IMR-90 (cell line): ENCODE data around the gene PRSS33. TPM values are rescaled to one million over a fixed set of nuclear protein-coding genes. Genes with fewer than 3 reads are reported as not detected.

Experiments
- ATAC-seq: fragments of 200-7000 bp; cut with Tn5 transposase; 2 replicates; pipeline ENCODE4 v1.9.1; 2020; ENCODE audit warnings: low read depth, mild to moderate bottlenecking, moderate library complexity
- BruUV-seq: library from RNA; stranded (reverse); fragments of 400-500 nt; replicated peaks from 2 replicates; lab custom pipeline; 2021; lab: Mats Ljungman, UMichigan
- CTCF ChIA-PET: fragments of 300-600 bp; formaldehyde crosslinking; extraction: SDS; loops from one replicate; lab custom pipeline; 2021; ENCODE audit warnings: antibody characterized with exemption; lab: Yijun Ruan, JAX
- POLR2A ChIA-PET: fragments of 300-600 bp; sonication (Branson Sonifier 250); formaldehyde crosslinking; loops from one replicate; lab custom pipeline; 2022; ENCODE audit warnings: antibody characterized with exemption; ENCODE audit not compliant: unreplicated experiment; lab: Charles Lee
- DNase-seq: peaks from one replicate; pipeline ENCODE4 v3.0.0; 2013
- H2AFZ ChIP-seq: replicated peaks from 2 replicates; pipeline ENCODE3; 2013; ENCODE audit warnings: low read length, mild to moderate bottlenecking; ENCODE audit not compliant: poor library complexity
- H2AK5ac ChIP-seq: 2 replicates; pipeline ENCODE4 v1.6.1; 2013; ENCODE audit warnings: low read depth, low read length, inconsistent platforms
- H2AK9ac ChIP-seq: replicated peaks from 2 replicates; pipeline ENCODE3; 2013; ENCODE audit warnings: mild to moderate bottlenecking, low read depth, low read length, moderate library complexity; ENCODE audit not compliant: poor library complexity
- H2BK120ac ChIP-seq: 2 replicates; pipeline ENCODE4 v1.6.1; 2013; ENCODE audit warnings: low read depth, low read length, inconsistent platforms
- H2BK15ac ChIP-seq: 3 replicates; pipeline ENCODE4 v1.6.1; 2013; ENCODE audit warnings: low read depth, low read length, inconsistent platforms
- H2BK20ac ChIP-seq: 2 replicates; pipeline ENCODE4 v1.6.1; 2013; ENCODE audit warnings: low read depth, mild to moderate bottlenecking, inconsistent platforms, low read length, moderate library complexity
- H2BK5ac ChIP-seq: 2 replicates; pipeline ENCODE4 v1.6.1; 2013; ENCODE audit warnings: mild to moderate bottlenecking, low read depth, low read length, inconsistent platforms; ENCODE audit not compliant: poor library complexity, severe bottlenecking
- H3K14ac ChIP-seq: replicated peaks from 2 replicates; pipeline ENCODE4 v1.6.1; 2013; ENCODE audit warnings: low read depth, low read length, inconsistent platforms
- H3K18ac ChIP-seq: 2 replicates; pipeline ENCODE4 v1.6.1; 2013; ENCODE audit warnings: low read depth, low read length, control low read depth
- H3K23ac ChIP-seq: 2 replicates; pipeline ENCODE4 v1.6.1; 2013; ENCODE audit warnings: low read depth, low read length, inconsistent platforms
- H3K27ac ChIP-seq: 2 replicates; pipeline ENCODE4 v1.5.1; 2013; ENCODE audit warnings: mild to moderate bottlenecking, control low read depth, low read length; ENCODE audit not compliant: insufficient read depth
- H3K27me3 ChIP-seq: 2 replicates; pipeline ENCODE4 v1.6.1; 2013; ENCODE audit warnings: low read length; ENCODE audit not compliant: control insufficient read depth, insufficient read depth
- H3K36me3 ChIP-seq: 2 replicates; pipeline ENCODE4 v1.6.1; 2013; ENCODE audit warnings: low read length, mixed read lengths; ENCODE audit not compliant: control insufficient read depth, insufficient read depth
- H3K4ac ChIP-seq: 2 replicates; pipeline ENCODE4 v1.6.1; 2013; ENCODE audit warnings: low read depth, low read length, inconsistent platforms
- H3K4me1 ChIP-seq: 2 replicates; pipeline ENCODE4 v1.6.1; 2013; ENCODE audit warnings: low read length, mixed read lengths; ENCODE audit not compliant: control insufficient read depth, insufficient read depth
- H3K4me2 ChIP-seq: 2 replicates; pipeline ENCODE4 v1.6.1; 2013; ENCODE audit warnings: low read depth, mild to moderate bottlenecking, control low read depth, low read length, moderate library complexity
- H3K4me3 ChIP-seq: 2 replicates; pipeline ENCODE4 v1.5.1; 2013; ENCODE audit warnings: low read depth, mild to moderate bottlenecking, control low read depth, low read length, moderate library complexity; ENCODE audit not compliant: insufficient read depth
- H3K56ac ChIP-seq: 2 replicates; pipeline ENCODE4 v1.6.1; 2013; ENCODE audit warnings: low read length, inconsistent platforms; ENCODE audit not compliant: insufficient read depth; ENCODE audit errors: extremely low read depth
- H3K79me1 ChIP-seq, 2 experiments: 2 replicates each; pipeline ENCODE4 v1.6.1; 2013; ENCODE audit warnings: low read length in 2 of 2, inconsistent platforms in 1 of 2, low read depth in 1 of 2
- H3K9ac ChIP-seq: 2 replicates; pipeline ENCODE4 v1.6.1; 2013; ENCODE audit warnings: low read depth, low read length, control low read depth
- H3K9me1 ChIP-seq: 2 replicates; pipeline ENCODE4 v1.6.1; 2013; ENCODE audit warnings: low read length, inconsistent platforms; ENCODE audit not compliant: insufficient read depth
- H3K9me3 ChIP-seq: 2 replicates; pipeline ENCODE4 v1.6.1; 2013; ENCODE audit warnings: low read length; ENCODE audit not compliant: control insufficient read depth, insufficient read depth
- H4K20me1 ChIP-seq: 2 replicates; pipeline ENCODE4 v1.6.1; 2013; ENCODE audit warnings: low read length, inconsistent platforms; ENCODE audit not compliant: insufficient read depth
- H4K5ac ChIP-seq: 2 replicates; pipeline ENCODE4 v1.6.1; 2013; ENCODE audit warnings: mild to moderate bottlenecking, low read depth, low read length, control low read depth
- H4K8ac ChIP-seq, 2 experiments: 2 replicates each; pipeline ENCODE4 v1.6.1; 2013; ENCODE audit warnings: low read depth in 2 of 2, low read length in 2 of 2, control low read depth in 1 of 2, inconsistent platforms in 1 of 2
- H4K91ac ChIP-seq: 2 replicates; pipeline ENCODE4 v1.6.1; 2013; ENCODE audit warnings: low read depth, low read length, inconsistent platforms; ENCODE audit not compliant: insufficient read depth
- BHLHE40 ChIP-seq: fragments of 150-350 bp; IDR thresholded peaks from 2 replicates; pipeline ENCODE4 v1.6.1; 2016; ENCODE audit warnings: mild to moderate bottlenecking, low read depth, low read length
- CEBPB ChIP-seq: IDR thresholded peaks from 2 replicates; pipeline ENCODE4 v1.6.1; 2012; ENCODE audit warnings: low read depth, low read length, improper control_type of control experiment
- CHD1 ChIP-seq: IDR thresholded peaks from 2 replicates; pipeline ENCODE4 v1.6.1; 2012; ENCODE audit warnings: low read depth, low read length, improper control_type of control experiment
- CTCF ChIP-seq: conservative IDR thresholded peaks from 2 replicates; pipeline ENCODE4 v1.5.1; 2012; ENCODE audit warnings: mild to moderate bottlenecking, low read depth, low read length, improper control_type of control experiment
- ELK1 ChIP-seq: fragments of 150-350 bp; IDR thresholded peaks from 2 replicates; pipeline ENCODE4 v1.6.1; 2016; ENCODE audit warnings: low read depth, mild to moderate bottlenecking, low read length, moderate library complexity, borderline replicate concordance
- FOS ChIP-seq: fragments of 150-350 bp; IDR thresholded peaks from 2 replicates; pipeline ENCODE4 v1.6.1; 2016; ENCODE audit warnings: low read depth, low read length
- MAFK ChIP-seq: IDR thresholded peaks from 2 replicates; pipeline ENCODE4 v1.6.1; 2012; ENCODE audit warnings: low read depth, low read length, improper control_type of control experiment
- MAZ ChIP-seq: IDR thresholded peaks from 2 replicates; pipeline ENCODE4 v1.6.1; 2012; ENCODE audit warnings: low read depth, mild to moderate bottlenecking, low read length, improper control_type of control experiment, moderate library complexity, borderline replicate concordance
- MXI1 ChIP-seq: IDR thresholded peaks from 2 replicates; pipeline ENCODE4 v1.6.1; 2012; ENCODE audit warnings: low read depth, mild to moderate bottlenecking, low read length, moderate library complexity, borderline replicate concordance
- NFE2L2 ChIP-seq: fragments of 150-350 bp; IDR thresholded peaks from 2 replicates; pipeline ENCODE4 v1.6.1; 2016; ENCODE audit warnings: low read depth, mild to moderate bottlenecking, low read length
- POLR2A ChIP-seq: IDR thresholded peaks from 2 replicates; pipeline ENCODE4 v1.6.1; 2012; ENCODE audit warnings: mild to moderate bottlenecking, low read depth, low read length
- RAD21 ChIP-seq: IDR thresholded peaks from 2 replicates; pipeline ENCODE4 v1.6.1; 2012; ENCODE audit warnings: low read length, improper control_type of control experiment
- RCOR1 ChIP-seq: IDR thresholded peaks from 2 replicates; pipeline ENCODE4 v1.6.1; 2012; ENCODE audit warnings: mild to moderate bottlenecking, low read length, improper control_type of control experiment; ENCODE audit not compliant: insufficient replicate concordance
- RFX5 ChIP-seq: IDR thresholded peaks from 2 replicates; pipeline ENCODE4 v1.8.0; 2012; ENCODE audit warnings: low read depth, mild to moderate bottlenecking, low read length, moderate library complexity
- SMC3 ChIP-seq: fragments of 150-350 bp; IDR thresholded peaks from 2 replicates; pipeline ENCODE4 v1.6.1; 2016; ENCODE audit warnings: low read depth, mild to moderate bottlenecking, antibody characterized with exemption, low read length, moderate library complexity
- USF2 ChIP-seq: fragments of 150-350 bp; IDR thresholded peaks from 2 replicates; pipeline ENCODE4 v1.6.1; 2017; ENCODE audit warnings: mild to moderate bottlenecking, antibody characterized with exemption, low read length, low read depth
- WGBS, 2 experiments: methylation state at CpG; one replicate each; pipeline versions ENCODE4 v1.1.5 to v1.1.7; 2013; ENCODE audit warnings: missing lambda C conversion rate in 2 of 2; ENCODE audit not compliant: insufficient read length in 1 of 2; ENCODE audit errors: extremely low coverage in 2 of 2; 5-methylcytosine and 5-hydroxymethylcytosine counted together
- dilution Hi-C: fragments of 300-500 bp; cut with HindIII; formaldehyde crosslinking; loops from one replicate; pipeline ENCODE4 v1.14.3; 2018; ENCODE audit warnings: low sequenced_read_pairs; ENCODE audit not compliant: unreplicated experiment
- in situ Hi-C: fragments of 300-500 bp; cut with MboI; formaldehyde crosslinking; loops from 3 replicates; pipeline ENCODE4 v1.14.3; 2019; ENCODE audit warnings: low sequenced_read_pairs, inconsistent platforms, mixed read lengths
- intact Hi-C: fragments of 100-400 bp; cut with micrococcal nuclease; formaldehyde crosslinking; loops from 2 replicates; pipeline ENCODE4 v1.10.0; 2022
- polyA plus RNA-seq, 3 experiments: library from polyadenylated mRNA; depleted of rRNA; stranded (reverse); fragments of >200 nt; gene quantifications; 2 replicates each; pipeline ENCODE4 v1.2.3, GENCODE V29; 2012; ENCODE audit warnings: low replicate concordance in 1 of 3
- total RNA-seq: library from RNA; depleted of rRNA; stranded (reverse); fragments of >200 nt; gene quantifications from 2 replicates; pipeline ENCODE4 v1.2.3, GENCODE V29; 2012

Gene PRSS33
- total and polyA plus RNA-seq, 2 of the 4 experiments (the other 2 are of a cell fraction) = not detected

- Histone ChIP-seq H3K36me3 (no peaks in the 10 kb centered on the region), H2AK5ac (no peak overlapping the region)
- dilution Hi-C loops = no loop called here
These were observed 26.4 kb upstream of the PRSS33 start for GRCh38 chr16:2813771-2814221.

More at GRCh38 chr16:2813771-2814221, 26.4 kb upstream of the PRSS33 start:
- no peak overlapping the region for H4K8ac ChIP-seq
- H3K4me3 ChIP-seq = no peak overlapping the region
- no peak overlapping the region for H2BK5ac ChIP-seq
- H2AK9ac ChIP-seq = no peak overlapping the region
- H3K4ac ChIP-seq = no peak overlapping the region
- H3K23ac ChIP-seq = no peak overlapping the region
- H3K56ac ChIP-seq = no peak overlapping the region
- DNase-seq (no peak), ATAC-seq (no peak)
- no peak overlapping the region for H3K18ac ChIP-seq
- H4K20me1 ChIP-seq = no peaks in the 10 kb centered on the region
- no peaks in the 10 kb centered on the region for H3K9me1 ChIP-seq
- H3K9me3 ChIP-seq = no peaks in the 10 kb centered on the region; the same call in 1 of the 2 replicates
- H2BK120ac ChIP-seq = no peak overlapping the region
- TF ChIP-seq MAFK (no peak), USF2 (no peak), CEBPB (no peak), RAD21 (no peak), BHLHE40 (no peak), MXI1 (no peak), RFX5 (no peak), NFE2L2 (no peak), MAZ (no peak), ELK1 (no peak), SMC3 (no peak), POLR2A (no peak), RCOR1 (no peak), CTCF (no peak), CHD1 (no peak), FOS (no peak)
- no peak overlapping the region for H3K27ac ChIP-seq
- no peaks in the 10 kb centered on the region for H3K79me1 ChIP-seq
- H4K91ac ChIP-seq = no peak overlapping the region
- 71% methylated on average over 5 of the region's 7 CpGs; no CpG with 5 or more reads in 1 of the 2 experiments for WGBS, 2 experiments
- H3K4me2 ChIP-seq = no peak overlapping the region
- H2BK15ac ChIP-seq = no peak overlapping the region
- H3K9ac ChIP-seq = no peak overlapping the region
- CTCF ChIA-PET = interaction anchor here (1.3 kb wide), 1 partner anchor 14 kb away, joined by 3 read pairs; no protein-coding TSS in a partner anchor
- H2AFZ ChIP-seq = no peak overlapping the region
- intact Hi-C loops (no loop called here), in situ Hi-C loops (no loop called here)
- H3K27me3 ChIP-seq = peaks cover 59% of the 10 kb centered on the region
- no peak overlapping the region for H3K14ac ChIP-seq
- no peak overlapping the region for H2BK20ac ChIP-seq
- no TSS peak for BruUV-seq
- H3K4me1 ChIP-seq = no peaks in the 10 kb centered on the region
- H4K5ac ChIP-seq = no peak overlapping the region
- POLR2A ChIA-PET = no interaction called here
